PC-3 (cell line): ENCODE measurements around the gene NEIL1. TPM values are rescaled to one million over a fixed set of nuclear protein-coding genes. Genes with fewer than 3 reads are reported as not detected.

Experiments
- ATAC-seq: fragments of 200-7000 bp; cut with Tn5 transposase; 2 replicates; pipeline ENCODE4 v1.9.1; 2020; ENCODE audit warnings: mild to moderate bottlenecking, moderate library complexity
- BruUV-seq: library from RNA; stranded (reverse); fragments of 400-500 nt; replicated peaks from 2 replicates; lab custom pipeline; 2021; lab: Mats Ljungman, UMichigan
- CTCF ChIA-PET: fragments of 300-600 bp; sonication (Branson Sonifier 250); formaldehyde crosslinking; loops from one replicate; lab custom pipeline; 2022; ENCODE audit warnings: antibody characterized with exemption; lab: Charles Lee
- POLR2A ChIA-PET: fragments of 300-600 bp; sonication (Branson Sonifier 250); formaldehyde crosslinking; loops from one replicate; lab custom pipeline; 2022; ENCODE audit warnings: antibody characterized with exemption; ENCODE audit not compliant: unreplicated experiment; lab: Charles Lee
- DNase-seq: peaks from one replicate; pipeline ENCODE4 v3.0.0-alpha.2; 2015
- H2AFZ ChIP-seq: fragments of 300-600 bp; sonication (generic); 2 replicates; pipeline ENCODE4 v1.6.0; 2016; ENCODE audit warnings: antibody characterized with exemption, low read length
- H3F3A ChIP-seq: fragments of 300-600 bp; sonication (generic); one replicate; pipeline ENCODE4 v1.6.0; 2017; ENCODE audit warnings: antibody characterized with exemption, low read length, control low read depth, mild to moderate bottlenecking; ENCODE audit not compliant: unreplicated experiment
- H3K27ac ChIP-seq: fragments of 300-600 bp; sonication (generic); 2 replicates; pipeline ENCODE4 v1.5.1; 2016; ENCODE audit warnings: mild to moderate bottlenecking, low read length
- H3K27me3 ChIP-seq: fragments of 300-600 bp; sonication (generic); 2 replicates; pipeline ENCODE4 v1.6.1; 2016; ENCODE audit warnings: low read length, mixed read lengths
- H3K36me3 ChIP-seq: fragments of 300-600 bp; sonication (generic); 2 replicates; pipeline ENCODE4 v1.6.1; 2016; ENCODE audit warnings: low read depth, mixed run types, low read length, mixed read lengths
- H3K4me1 ChIP-seq: fragments of 300-600 bp; sonication (generic); 2 replicates; pipeline ENCODE4 v1.5.1; 2016; ENCODE audit warnings: low read length; ENCODE audit not compliant: insufficient read depth
- H3K4me2 ChIP-seq: fragments of 300-600 bp; sonication (generic); 2 replicates; pipeline ENCODE4 v1.6.0; 2016; ENCODE audit warnings: low read length
- H3K4me3 ChIP-seq: fragments of 300-600 bp; sonication (generic); 2 replicates; pipeline ENCODE4 v1.5.1; 2016; ENCODE audit warnings: mild to moderate bottlenecking, low read length, mixed read lengths
- H3K79me2 ChIP-seq: fragments of 300-600 bp; sonication (generic); 2 replicates; pipeline ENCODE4 v1.6.1; 2017; ENCODE audit warnings: low read length, mixed read lengths
- H3K9ac ChIP-seq: fragments of 300-600 bp; sonication (generic); 2 replicates; pipeline ENCODE4 v1.6.0; 2016; ENCODE audit warnings: mild to moderate bottlenecking, low read length
- H3K9me2 ChIP-seq: fragments of 300-600 bp; sonication (generic); replicated peaks from 2 replicates; pipeline ENCODE4 v1.6.1; 2016; ENCODE audit warnings: mixed run types, low read length, mixed read lengths
- H3K9me3 ChIP-seq: fragments of 300-600 bp; sonication (generic); 2 replicates; pipeline ENCODE4 v1.6.1; 2016; ENCODE audit warnings: low read length, mixed read lengths
- H4K20me1 ChIP-seq: fragments of 300-600 bp; sonication (generic); 2 replicates; pipeline ENCODE4 v1.6.1; 2016; ENCODE audit warnings: low read length, mixed read lengths
- EZH2 ChIP-seq: fragments of 300-600 bp; sonication (generic); IDR thresholded peaks from one replicate; pipeline ENCODE4 v1.6.1; 2017; ENCODE audit warnings: antibody characterized with exemption, mild to moderate bottlenecking, low read length; ENCODE audit not compliant: unreplicated experiment
- EZH2phosphoT487 ChIP-seq: fragments of 300-600 bp; sonication (generic); IDR thresholded peaks from 2 replicates; pipeline ENCODE4 v1.6.1; 2018; ENCODE audit warnings: mild to moderate bottlenecking, antibody characterized with exemption, low read length, borderline replicate concordance
- intact Hi-C: fragments of 100-400 bp; cut with micrococcal nuclease; formaldehyde crosslinking; loops from 2 replicates; pipeline ENCODE4 v1.9.0; 2023
- total RNA-seq: library from RNA; depleted of rRNA; stranded (reverse); fragments of >200 nt; gene quantifications from 2 replicates; pipeline ENCODE4 v1.2.3, GENCODE V29; 2014
- TF ChIP-seq, protein P1 (sequence below): fragments of 300-600 bp; sonication (generic); conservative IDR thresholded peaks from 2 replicates; pipeline ENCODE4 v1.5.1; 2017; ENCODE audit warnings: antibody characterized with exemption, low read depth, mild to moderate bottlenecking, low read length

Gene NEIL1
- total RNA-seq, 1 experiment from 2014 or later = 4.1 TPM

DNA sequence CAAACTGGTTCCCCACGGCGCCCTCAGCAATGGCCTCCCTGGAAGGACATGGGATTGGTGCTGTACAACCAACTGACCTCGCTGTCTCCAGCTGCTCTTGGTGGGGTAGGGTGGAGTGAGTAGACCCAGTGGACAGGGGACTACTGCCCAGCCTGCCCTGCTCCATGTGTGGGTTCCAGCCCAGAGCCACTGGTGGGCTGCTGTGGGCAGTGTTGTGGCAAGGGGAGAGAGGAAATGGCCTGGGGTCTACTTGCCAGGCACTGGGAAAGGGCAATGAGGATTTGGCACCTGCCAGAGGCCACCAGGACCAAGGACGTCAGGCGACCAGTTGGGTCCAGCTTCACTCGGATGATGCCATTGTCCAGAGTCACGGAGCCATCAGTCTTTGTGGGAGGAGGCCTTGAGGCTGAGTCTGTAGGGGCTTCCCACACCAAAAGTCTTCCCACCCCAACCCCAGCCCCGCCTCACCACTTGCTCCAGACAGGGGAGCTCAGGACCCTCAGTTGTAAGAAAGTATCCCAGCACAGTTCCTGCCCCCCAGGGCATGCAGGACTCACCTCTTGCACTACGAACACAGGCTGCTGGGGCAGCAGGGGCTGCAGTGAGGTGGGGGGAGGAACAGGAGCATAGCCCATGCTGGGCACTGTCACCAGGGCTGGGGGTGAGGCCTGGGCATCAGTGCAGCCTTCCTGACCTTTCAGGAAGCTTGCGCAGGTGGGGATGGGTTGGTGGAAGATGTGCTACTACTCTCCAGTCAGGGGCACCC lies 12.1 kb downstream of the NEIL1 start:
- Histone ChIP-seq H3K27me3 (no peaks in the 10 kb centered on the region), H3K4me2 (no peak overlapping the region), H3K9me3 (no peaks in the 10 kb centered on the region), H3K79me2 (no peaks in the 10 kb centered on the region), H3F3A (no peaks in the 10 kb centered on the region), H3K36me3 (peaks cover 6% of the 10 kb centered on the region; the same call in 1 of the 2 replicates), H3K4me1 (no peaks in the 10 kb centered on the region), H4K20me1 (no peaks in the 10 kb centered on the region), H3K9me2 (no peaks in the 10 kb centered on the region), H3K4me3 (no peak overlapping the region), H2AFZ (no peak overlapping the region), H3K9ac (no peak overlapping the region), H3K27ac (no peak overlapping the region)
- no peak for ATAC-seq
- ChIA-PET POLR2A (no interaction called here), CTCF (no interaction called here)
- no TSS peak for BruUV-seq
- intact Hi-C loops = no loop called here
- no peak for DNase-seq
- TF ChIP-seq EZH2phosphoT487 (no peak), EZH2 (no peak)
- TF ChIP-seq, protein P1, sequence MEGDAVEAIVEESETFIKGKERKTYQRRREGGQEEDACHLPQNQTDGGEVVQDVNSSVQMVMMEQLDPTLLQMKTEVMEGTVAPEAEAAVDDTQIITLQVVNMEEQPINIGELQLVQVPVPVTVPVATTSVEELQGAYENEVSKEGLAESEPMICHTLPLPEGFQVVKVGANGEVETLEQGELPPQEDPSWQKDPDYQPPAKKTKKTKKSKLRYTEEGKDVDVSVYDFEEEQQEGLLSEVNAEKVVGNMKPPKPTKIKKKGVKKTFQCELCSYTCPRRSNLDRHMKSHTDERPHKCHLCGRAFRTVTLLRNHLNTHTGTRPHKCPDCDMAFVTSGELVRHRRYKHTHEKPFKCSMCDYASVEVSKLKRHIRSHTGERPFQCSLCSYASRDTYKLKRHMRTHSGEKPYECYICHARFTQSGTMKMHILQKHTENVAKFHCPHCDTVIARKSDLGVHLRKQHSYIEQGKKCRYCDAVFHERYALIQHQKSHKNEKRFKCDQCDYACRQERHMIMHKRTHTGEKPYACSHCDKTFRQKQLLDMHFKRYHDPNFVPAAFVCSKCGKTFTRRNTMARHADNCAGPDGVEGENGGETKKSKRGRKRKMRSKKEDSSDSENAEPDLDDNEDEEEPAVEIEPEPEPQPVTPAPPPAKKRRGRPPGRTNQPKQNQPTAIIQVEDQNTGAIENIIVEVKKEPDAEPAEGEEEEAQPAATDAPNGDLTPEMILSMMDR = no peak

DNA sequence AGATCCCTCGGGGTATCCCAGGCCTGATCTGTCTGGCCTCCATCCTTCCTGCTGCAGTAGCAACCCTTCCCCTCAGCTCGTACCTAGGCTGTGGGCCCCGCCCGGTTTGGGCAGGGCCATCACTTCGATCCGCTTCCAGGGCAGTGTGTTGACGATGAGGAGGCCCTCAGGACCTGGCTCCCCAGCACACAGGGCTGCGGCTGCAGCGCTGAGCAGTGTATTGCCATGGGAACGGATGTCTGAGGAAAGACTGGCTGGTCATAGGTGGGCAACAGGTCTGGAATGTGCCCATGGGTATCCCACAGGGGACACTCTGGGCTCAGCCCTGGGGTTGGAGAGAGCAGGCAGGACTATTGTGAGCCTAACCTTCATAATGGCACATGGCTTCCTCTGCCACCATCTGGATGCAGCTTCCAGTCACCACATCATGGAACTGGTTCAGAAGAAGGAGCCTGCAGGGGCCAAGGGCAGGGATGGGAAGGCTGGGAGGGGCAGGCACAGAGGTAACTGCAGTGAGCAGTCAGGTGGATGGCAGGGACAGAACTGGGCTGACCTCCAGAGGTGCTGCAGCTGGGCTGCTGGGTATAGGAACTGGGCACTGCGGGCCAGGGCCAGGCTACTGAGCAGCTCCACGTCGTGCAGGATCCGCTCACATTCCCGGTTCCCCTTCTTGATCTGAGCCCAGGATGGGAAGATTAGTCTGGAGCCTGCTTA lies 12.9 kb downstream of the NEIL1 start:
- ChIA-PET POLR2A (no interaction called here), CTCF (no interaction called here)
- ATAC-seq = no peak

More for the DNA sequence above, 12.9 kb downstream of the NEIL1 start:
- intact Hi-C loops = loop anchor here (10.0 kb wide), 1 partner anchor 285 kb away; the partner anchor contains the start of genes IMP3 and SNX33
- Histone ChIP-seq H3K79me2 (no peaks in the 10 kb centered on the region), H3K27ac (no peak overlapping the region), H3K9ac (no peak overlapping the region), H3K9me3 (no peaks in the 10 kb centered on the region), H3K4me2 (no peak overlapping the region), H3F3A (no peaks in the 10 kb centered on the region), H3K4me1 (no peaks in the 10 kb centered on the region), H2AFZ (no peak overlapping the region), H3K27me3 (no peaks in the 10 kb centered on the region), H4K20me1 (no peaks in the 10 kb centered on the region), H3K36me3 (peaks cover 6% of the 10 kb centered on the region; the same call in 1 of the 2 replicates), H3K4me3 (no peak overlapping the region), H3K9me2 (no peaks in the 10 kb centered on the region)
- no peak for TF ChIP-seq EZH2phosphoT487
- TF ChIP-seq EZH2 = no peak
- TF ChIP-seq, protein P1 = no peak
- DNase-seq = no peak
- BruUV-seq = no TSS peak
